HCT116 (cell line): ENCODE data around the gene FGD4.

Experiments
- ATF3 ChIP-seq: IDR thresholded peaks from 2 replicates; pipeline ENCODE4 v1.6.1; 2012
- EZH2 ChIP-seq: fragments of 200-600 bp; sonication (generic); IDR thresholded peaks from 2 replicates; pipeline ENCODE4 v1.6.1; 2017; ENCODE audit warnings: antibody characterized with exemption, mixed run types
- EZH2phosphoT487 ChIP-seq: fragments of 200-600 bp; IDR thresholded peaks from 2 replicates; pipeline ENCODE4 v1.6.1; 2018; ENCODE audit warnings: antibody characterized with exemption, borderline replicate concordance
- FOSL1 ChIP-seq: IDR thresholded peaks from 2 replicates; pipeline ENCODE4 v1.6.1; 2012; ENCODE audit warnings: low read depth
- JUND ChIP-seq: IDR thresholded peaks from 2 replicates; pipeline ENCODE4 v1.6.1; 2012
- MAX ChIP-seq: IDR thresholded peaks from 2 replicates; pipeline ENCODE4 v1.6.1; 2012
- POLR2A ChIP-seq: IDR thresholded peaks from 2 replicates; pipeline ENCODE4 v1.7.0; 2011; ENCODE audit warnings: borderline replicate concordance; ENCODE audit not compliant: insufficient read depth, insufficient read length; ENCODE audit errors: extremely low read depth
- POLR2AphosphoS5 ChIP-seq: IDR thresholded peaks from 2 replicates; pipeline ENCODE4 v1.6.1; 2011; ENCODE audit warnings: mild to moderate bottlenecking, low read depth, low read length, moderate library complexity
- RAD21 ChIP-seq: IDR thresholded peaks from 2 replicates; pipeline ENCODE4 v1.6.1; 2012; ENCODE audit warnings: low read depth, mild to moderate bottlenecking
- TCF7L2 ChIP-seq: IDR thresholded peaks from 2 replicates; pipeline ENCODE4 v1.7.0; 2011; ENCODE audit warnings: borderline replicate concordance, inconsistent platforms; ENCODE audit not compliant: insufficient read depth, insufficient read length; ENCODE audit errors: extremely low read depth
- YY1 ChIP-seq: IDR thresholded peaks from 2 replicates; pipeline ENCODE4 v1.6.1; 2011; ENCODE audit warnings: low read length, low read depth, moderate library complexity, mild to moderate bottlenecking; ENCODE audit not compliant: insufficient replicate concordance; ENCODE audit errors: extremely low read depth
- ZNF274 ChIP-seq: fragments of 200-500 bp; sonication (Bioruptor generic); IDR thresholded peaks from 2 replicates; pipeline ENCODE4 v1.6.1; 2014; ENCODE audit warnings: mild to moderate bottlenecking, low read depth, low read length, inconsistent platforms
- TF ChIP-seq, protein P1 (sequence below): IDR thresholded peaks from 2 replicates; pipeline ENCODE4 v1.6.1; 2012; ENCODE audit warnings: low read depth
- TF ChIP-seq, protein P2 (sequence below), 3 experiments: fragments of 200-600 bp in 1 of 3; sonication (generic) in 1 of 3; IDR thresholded peaks in 2 of 3; conservative IDR thresholded peaks in 1 of 3; 2 replicates each; pipeline ENCODE4 v1.5.1; 2012 to 2017; ENCODE audit warnings: low read depth in 2 of 3, low read length in 2 of 3, antibody characterized with exemption in 1 of 3, borderline replicate concordance in 1 of 3, control low read depth in 1 of 3, mild to moderate bottlenecking in 1 of 3, mixed read lengths in 1 of 3, mixed run types in 1 of 3, moderate library complexity in 1 of 3; ENCODE audit not compliant: insufficient read depth in 1 of 3

- TF ChIP-seq, protein P1, sequence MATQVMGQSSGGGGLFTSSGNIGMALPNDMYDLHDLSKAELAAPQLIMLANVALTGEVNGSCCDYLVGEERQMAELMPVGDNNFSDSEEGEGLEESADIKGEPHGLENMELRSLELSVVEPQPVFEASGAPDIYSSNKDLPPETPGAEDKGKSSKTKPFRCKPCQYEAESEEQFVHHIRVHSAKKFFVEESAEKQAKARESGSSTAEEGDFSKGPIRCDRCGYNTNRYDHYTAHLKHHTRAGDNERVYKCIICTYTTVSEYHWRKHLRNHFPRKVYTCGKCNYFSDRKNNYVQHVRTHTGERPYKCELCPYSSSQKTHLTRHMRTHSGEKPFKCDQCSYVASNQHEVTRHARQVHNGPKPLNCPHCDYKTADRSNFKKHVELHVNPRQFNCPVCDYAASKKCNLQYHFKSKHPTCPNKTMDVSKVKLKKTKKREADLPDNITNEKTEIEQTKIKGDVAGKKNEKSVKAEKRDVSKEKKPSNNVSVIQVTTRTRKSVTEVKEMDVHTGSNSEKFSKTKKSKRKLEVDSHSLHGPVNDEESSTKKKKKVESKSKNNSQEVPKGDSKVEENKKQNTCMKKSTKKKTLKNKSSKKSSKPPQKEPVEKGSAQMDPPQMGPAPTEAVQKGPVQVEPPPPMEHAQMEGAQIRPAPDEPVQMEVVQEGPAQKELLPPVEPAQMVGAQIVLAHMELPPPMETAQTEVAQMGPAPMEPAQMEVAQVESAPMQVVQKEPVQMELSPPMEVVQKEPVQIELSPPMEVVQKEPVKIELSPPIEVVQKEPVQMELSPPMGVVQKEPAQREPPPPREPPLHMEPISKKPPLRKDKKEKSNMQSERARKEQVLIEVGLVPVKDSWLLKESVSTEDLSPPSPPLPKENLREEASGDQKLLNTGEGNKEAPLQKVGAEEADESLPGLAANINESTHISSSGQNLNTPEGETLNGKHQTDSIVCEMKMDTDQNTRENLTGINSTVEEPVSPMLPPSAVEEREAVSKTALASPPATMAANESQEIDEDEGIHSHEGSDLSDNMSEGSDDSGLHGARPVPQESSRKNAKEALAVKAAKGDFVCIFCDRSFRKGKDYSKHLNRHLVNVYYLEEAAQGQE: no peak
- TF ChIP-seq EZH2phosphoT487 (no peak), POLR2AphosphoS5 (no peak), TCF7L2 (no peak), YY1 (no peak), POLR2A (no peak), ZNF274 (no peak), JUND (no peak), ATF3 (no peak), EZH2 (no peak), MAX (no peak), FOSL1 (no peak), RAD21 (no peak)
- TF ChIP-seq, protein P2, sequence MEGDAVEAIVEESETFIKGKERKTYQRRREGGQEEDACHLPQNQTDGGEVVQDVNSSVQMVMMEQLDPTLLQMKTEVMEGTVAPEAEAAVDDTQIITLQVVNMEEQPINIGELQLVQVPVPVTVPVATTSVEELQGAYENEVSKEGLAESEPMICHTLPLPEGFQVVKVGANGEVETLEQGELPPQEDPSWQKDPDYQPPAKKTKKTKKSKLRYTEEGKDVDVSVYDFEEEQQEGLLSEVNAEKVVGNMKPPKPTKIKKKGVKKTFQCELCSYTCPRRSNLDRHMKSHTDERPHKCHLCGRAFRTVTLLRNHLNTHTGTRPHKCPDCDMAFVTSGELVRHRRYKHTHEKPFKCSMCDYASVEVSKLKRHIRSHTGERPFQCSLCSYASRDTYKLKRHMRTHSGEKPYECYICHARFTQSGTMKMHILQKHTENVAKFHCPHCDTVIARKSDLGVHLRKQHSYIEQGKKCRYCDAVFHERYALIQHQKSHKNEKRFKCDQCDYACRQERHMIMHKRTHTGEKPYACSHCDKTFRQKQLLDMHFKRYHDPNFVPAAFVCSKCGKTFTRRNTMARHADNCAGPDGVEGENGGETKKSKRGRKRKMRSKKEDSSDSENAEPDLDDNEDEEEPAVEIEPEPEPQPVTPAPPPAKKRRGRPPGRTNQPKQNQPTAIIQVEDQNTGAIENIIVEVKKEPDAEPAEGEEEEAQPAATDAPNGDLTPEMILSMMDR (IDR thresholded peaks at IDR 0.05 in 2 of 3, conservative IDR thresholded peaks at IDR 0.05 in 1 of 3; ENCODE audit: borderline replicate concordance in 1 of 3, insufficient read depth in 1 of 3, low read depth in 2 of 3, low read length in 2 of 3): no peak
These were observed 71.6 kb downstream of the FGD4 start for GRCh38 chr12:32470936-32471470.
